GM19372 (cell line): ENCODE measurements around the gene ASB18.

Experiments used
- ATAC-seq: cut with Tn5 transposase; IDR thresholded peaks from one replicate; pipeline ENCODE4 v1.9.1; 2021; ENCODE audit warnings: mild to moderate bottlenecking, low read depth, moderate library complexity; ENCODE audit not compliant: unreplicated experiment

ASB18 gene

DNA sequence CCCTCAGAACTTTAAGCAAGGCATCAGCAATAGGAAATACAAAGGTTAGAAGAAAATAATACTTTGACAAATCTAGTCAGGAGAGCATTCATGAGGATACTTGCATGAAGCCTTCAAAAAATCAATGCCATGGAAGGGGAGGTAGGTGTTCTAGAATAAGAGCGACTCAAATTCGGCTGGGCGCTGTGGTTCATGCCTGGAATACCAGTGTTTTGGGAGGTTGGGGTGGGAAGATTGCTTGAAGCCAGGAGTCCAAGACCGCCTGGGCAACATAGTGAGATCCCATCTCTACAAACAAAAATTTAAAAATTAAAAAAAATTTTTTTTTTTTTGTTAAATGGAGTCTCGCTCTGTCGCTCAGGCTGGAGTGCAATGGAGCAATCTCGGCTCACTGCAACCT lies 117.8 kb downstream of the ASB18 start:
- ATAC-seq: no peak

DNA sequence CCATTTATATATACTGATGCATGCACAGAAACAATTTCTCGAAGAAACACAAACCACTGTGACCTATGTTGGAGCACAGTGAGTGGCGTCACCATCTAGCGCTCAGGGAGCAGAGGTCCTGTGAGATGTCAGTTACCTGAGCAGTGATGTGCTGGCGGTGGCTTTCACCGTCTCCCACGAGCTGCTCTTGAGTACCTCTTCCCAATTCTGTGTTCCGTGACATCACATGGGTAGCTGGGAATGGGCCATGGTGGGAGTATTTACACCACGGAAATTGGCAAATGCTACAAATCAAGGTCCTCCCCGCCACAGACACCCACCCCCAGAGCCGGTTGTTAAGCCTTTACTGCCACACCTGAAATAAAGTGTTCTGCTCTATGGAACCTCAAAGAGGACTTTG lies 120.4 kb downstream of the ASB18 start:
- no peak for ATAC-seq
